NCI-H748 (cell line): Measurements from ENCODE around the gene FAM20C.

Experiments
- DNase-seq: peaks from one replicate; lab custom pipeline; 2025; ENCODE audit not compliant: unreplicated experiment; lab: John Stamatoyannopoulos, UW

The FAM20C gene

DNA sequence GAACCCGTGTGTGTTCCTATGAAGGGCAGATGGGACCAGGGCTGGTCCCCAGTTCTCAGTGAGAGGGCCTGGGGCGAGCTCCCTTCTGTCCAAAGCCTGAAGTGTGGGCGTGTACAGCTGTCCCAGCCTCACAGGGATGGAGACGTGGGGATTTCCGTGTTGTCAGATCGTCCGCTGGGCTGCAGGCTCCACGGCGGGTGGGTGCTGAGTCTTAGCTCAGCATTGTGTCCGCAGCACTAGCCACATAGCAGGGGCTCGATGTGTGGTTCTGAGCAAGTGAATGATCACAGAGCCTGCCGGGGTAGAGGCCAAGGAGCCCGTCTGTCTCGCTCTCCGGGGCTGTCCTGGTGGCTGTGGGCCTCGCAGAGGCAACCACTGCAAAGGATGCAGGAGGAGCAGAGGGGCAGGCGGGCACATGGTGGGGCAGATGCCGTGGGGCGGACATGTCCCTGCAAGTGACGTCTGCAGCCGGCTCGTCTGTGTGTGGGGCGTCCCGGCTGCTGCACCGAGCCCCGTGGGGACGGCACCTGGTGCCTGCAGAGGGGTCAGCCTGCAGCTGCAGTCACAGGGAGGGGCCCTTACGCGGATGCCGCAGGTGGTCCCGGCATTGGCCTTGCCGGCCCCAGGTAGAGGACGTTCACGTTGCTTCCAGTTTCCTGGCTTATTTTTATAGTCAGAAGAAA is 30.9 kb downstream of the FAM20C start:
- DNase-seq, result no peak

DNA sequence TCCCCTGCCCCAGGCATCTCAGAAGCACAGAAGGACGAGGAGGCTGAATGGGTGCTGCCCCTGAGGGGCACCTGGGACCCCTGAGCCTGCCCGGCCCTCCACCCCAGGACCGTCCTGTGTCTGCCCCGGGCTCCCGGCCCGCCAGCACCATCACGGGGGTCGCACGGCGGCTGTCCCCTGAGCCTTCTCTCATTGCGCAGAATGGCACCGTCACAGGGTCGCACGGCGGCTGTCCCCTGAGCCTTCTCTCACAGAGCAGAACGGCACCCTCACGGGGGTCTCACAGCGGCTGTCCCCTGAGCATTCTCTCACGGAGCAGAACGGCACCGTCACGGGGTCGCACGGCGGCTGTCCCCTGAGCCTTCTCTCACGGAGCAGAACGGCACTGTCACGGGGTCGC is 31.5 kb downstream of the FAM20C start:
- no peak for DNase-seq

DNA sequence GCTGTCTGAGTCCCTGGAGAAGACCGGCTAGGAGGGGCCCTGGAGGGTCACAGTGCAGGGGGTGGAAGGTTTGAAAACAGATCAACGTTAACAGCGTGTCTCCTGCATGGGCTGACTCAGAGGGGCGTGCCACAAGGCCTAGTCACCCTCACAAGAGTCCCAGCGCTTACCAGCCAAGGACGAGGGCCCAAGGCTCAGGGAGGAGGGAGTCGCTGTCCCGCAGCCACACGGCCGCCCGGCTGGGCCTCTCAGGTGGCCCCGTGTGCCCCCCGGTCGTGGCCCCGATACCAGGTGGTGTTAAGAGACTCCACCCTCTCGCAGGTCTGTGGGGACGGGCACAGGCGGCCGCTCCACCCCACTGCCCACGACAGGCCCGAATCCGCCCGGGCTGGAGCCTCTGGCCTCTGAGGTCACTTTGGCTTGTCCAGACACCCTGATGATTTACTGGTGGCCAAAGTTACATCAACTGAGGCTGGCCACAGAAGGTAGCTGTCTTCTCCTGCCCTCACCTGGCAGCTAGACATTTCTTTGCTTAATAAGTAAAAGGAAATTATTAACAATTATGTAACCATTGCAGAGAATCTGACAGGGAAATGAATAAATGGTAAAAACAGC is 34.0 kb downstream of the FAM20C start:
- DNase-seq, result no peak

DNA sequence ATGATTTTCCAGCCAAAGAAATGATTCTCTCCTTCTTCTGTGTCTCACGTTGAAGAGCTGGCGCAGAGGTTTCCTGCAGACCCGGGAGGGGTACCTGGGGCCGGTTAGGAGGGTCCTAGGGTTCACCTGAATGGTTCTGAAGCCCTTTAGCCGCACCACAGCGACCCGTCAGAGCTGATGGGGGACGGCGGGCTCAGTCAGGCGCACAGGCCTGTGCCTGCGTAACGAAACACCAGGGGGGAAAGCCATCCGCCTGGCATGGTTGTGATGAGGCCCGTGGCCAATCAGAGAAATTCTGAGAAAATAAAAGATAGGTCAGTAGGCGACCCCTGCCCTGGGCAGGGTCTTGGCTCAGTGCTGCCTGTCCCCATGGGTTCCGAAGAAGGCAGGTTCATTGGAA is 35.6 kb downstream of the FAM20C start:
- DNase-seq, result no peak

DNA sequence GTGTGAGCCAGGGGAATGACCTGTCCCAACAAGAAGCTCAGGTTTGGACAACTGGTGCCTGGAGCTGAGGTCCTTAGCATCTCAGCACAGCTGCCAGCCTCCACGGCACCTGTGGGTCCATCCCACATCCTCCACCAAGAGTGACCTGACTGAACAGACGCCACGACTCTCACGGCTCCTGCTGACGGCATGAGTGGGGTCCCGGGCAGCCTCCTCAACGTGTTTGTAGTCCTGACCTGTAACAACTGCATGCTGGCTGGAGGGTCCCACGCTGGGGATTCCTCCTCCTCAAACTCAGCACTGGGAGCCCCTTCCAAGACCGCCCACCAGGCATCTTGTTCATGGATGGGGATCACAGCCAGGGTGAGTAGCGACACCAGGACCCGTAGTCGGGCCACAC is 36.2 kb downstream of the FAM20C start:
- no peak for DNase-seq

DNA sequence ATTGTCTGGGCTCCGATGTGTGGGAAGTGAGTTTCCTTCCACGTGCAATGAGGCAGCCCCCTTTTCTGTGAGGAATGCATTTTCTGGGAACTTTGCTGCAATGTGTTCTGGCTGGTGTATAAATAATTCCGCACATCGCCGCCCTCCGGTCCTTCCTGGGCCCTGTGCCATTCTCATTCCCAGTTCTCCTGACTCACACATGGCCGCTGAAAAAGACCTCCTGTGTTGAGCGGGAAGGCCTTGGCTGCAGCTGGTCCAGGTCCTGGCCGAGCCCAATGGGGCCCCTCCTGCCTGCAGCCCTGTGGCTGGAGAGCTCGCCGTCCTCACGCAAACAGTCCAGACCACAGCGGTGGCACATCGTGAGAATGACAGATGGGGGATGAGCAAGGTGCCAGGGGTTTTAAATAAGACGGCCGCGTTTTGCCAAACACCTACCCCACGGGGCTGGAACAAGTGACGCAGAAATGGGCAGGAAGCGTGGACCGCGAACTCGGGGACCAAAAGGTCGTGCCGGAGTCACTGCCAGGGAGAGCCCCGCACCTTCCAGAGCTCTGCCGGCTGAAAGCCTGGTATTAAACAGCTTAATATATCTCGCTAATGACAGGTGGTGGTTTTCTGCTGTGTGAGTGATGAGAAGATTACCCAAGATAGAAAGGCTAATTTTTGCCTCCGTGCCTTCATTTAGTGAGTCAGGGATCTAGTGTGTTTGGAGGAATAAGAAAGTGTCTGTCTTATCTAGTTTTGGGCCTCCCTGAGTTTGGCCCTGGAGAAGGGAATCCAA is 37.0 kb downstream of the FAM20C start:
- no peak for DNase-seq

DNA sequence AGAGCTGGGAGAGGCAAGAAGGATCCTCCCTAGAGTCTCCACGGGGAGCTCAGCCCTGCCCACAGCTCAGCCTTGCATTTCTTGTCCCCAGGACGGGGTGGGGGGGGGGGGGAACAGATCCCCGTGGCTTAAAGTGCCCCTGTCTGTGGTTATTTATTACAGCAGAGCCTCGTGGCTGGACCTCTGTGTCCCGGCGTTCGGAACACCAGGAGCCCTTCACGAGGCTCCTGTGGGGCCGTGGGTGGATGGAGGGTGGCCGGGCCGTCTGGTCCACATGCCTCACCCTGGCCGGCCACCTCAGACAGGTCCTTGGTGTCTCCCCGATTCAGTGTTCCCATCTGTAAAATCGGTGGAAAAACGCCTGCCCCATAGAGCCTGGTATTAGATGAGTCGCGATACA is 37.9 kb downstream of the FAM20C start:
- DNase-seq, result no peak

DNA sequence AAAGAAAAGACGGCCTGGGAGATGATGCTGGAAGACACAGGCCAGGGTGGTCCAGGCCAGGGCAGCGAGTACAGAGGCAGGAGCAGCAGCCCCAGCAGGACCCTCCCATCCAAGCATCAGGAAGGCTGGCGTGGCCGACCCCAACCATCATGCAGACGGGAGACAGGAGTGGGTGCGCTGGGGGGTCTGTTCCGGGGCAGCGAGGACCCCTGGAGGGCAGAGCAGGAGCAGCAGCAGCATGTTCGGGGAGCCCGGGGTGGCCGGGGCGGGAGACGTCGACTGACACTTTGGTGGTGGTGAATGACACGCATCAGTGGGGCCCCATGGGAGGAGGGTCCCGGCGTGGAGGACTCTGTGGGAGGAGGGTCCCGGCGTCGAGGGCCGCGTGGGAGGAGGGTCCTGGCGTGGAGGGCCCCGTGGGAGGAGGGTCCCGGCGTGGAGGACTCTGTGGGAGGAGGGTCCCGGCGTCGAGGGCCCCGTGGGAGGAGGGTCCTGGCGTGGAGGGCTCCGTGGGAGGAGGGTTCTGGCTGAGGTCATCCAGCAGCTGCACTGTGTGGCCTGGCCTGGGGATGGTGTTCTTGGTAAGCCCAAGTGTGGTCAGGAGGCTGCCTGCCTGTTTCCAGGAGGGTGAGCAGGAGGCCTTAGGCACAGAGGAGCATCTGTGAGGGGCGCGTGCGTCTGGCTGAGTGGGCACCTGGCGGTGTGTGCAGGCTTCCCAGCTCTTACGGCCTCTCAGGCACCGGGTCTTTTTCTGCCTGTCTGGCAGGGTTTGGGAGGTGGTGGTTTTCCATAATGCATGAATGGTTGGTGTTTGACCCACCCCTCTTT is 38.9 kb downstream of the FAM20C start:
- DNase-seq, result no peak

DNA sequence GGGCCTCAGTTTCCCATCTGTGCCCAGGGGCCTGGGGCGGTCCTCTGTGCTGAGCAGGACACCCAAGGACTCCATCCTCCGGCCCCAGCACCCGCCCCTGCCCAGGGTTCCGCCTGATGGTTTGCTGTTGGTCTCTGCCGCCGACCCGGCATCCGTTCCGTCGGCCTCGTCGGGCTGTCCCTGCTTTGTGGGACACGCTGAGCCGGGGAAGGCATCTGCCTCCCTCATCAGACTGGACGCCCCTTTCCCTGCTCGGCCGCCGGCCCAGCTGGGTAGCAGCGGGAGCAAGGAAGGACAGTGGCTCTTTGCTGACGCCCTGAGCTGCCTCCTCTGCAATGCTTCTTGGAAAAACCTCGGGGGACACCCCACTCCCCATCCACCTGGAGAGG is 39.5 kb downstream of the FAM20C start:
- DNase-seq, result no peak

DNA sequence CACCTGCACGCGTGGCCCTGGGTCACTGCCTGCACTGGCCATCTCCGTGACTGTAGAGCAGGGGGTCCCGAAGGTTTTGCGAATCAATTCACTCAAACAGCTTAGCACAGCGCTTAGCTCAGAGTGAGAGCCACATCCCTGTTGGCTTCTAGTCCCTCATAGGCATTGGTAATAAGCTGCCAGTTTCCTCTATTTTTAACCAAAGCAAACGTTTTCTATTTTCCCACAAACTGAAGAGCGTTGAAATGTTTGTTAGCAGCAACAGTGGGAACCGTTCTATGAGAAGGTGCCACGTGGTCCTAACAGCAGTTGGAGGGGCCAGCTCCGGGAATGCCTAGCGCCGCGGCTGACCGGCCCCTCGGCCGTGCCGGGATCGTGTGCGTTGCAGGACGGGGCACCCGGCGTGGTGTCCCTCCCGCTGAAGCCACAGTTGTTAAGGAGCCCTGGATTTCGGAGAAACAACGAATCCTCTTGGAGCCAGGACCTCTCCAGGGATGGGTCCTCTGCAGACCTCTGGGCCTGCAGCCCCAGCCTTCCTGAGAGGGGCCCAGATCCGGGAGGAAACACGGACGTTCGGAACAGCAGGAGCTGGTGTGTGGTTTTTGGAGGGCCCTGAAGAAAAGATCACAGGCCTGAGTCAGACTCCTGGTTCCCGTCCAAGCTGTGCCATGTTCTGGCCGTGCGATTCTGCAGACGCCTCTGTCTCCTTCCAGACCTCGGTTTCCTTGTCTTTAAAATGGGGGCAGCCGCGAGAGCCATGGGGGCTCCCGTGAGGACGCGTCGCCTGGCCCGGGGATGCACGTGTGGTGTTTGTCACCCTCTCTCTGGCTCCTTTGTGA is 40.3 kb downstream of the FAM20C start:
- no peak for DNase-seq

DNA sequence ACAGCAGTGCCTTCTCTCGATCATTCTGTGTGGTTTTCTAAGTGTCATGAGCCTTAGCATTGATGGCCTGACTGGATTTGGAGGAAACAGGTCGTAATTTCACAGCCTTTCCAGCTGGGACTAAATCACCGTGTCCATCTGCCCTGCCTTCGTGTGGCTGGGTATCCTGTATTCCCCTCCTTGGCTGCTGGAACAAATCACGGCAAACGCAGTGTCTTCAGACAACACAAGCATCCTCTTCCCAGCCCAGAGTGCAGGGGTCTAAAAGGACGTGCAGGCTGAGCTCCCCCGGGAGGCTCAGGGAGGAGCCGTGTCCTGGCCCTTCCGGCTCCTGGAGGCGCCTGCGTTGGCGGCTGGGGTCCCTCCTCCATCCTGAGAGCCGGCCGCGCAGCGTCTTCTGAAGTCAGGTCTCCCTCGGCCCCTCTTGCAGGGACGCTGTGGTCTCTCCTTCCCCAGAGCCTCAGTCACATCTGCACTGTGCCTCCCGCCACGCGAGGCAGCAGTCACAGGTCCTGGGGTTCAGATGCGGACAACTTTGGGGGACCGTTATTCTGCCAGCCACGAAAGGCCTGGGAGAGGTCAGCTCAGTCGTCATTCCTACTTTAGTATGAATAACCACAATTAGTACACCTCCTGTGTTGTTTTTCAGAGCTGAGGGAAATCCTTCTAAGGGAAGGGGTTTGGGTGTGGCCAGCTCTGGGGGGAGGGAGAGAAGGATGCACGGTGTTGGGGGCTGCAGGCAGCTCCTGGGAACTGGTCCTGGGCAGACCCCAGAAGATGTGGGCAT is 41.1 kb downstream of the FAM20C start:
- DNase-seq, result no peak

DNA sequence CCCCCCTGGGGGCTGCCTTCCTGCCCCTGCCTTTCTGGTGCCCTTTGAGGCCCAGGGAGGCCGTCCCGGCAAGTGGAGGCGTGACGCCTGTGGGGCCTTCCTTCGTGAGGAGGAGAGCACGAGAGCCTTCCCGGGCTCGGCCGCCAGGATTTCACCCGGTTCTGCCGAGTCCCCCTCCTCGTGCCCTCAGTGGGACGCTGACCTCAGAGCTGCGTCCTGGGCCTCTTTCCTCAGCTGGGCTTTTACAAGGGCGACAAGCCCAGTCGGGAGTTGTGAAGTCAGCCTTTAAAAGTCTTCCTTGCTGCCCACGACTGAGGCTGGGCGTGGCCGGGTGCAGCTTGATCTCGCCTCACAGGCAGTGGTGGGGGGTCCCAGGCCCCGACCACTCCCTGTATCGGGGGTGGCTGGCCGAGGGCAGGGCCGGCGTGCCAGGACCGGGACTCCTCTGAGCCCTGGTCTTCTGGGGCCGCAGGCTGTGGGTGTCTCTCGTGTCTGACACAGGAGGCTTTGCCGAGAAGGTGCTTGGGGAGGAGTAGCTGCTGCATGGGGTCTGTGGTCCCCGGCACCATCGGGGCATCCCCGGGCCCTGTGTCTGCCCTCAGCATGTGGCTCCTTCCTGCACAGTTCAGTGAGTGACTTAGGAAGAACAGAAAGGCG is 41.8 kb downstream of the FAM20C start:
- no peak for DNase-seq

DNA sequence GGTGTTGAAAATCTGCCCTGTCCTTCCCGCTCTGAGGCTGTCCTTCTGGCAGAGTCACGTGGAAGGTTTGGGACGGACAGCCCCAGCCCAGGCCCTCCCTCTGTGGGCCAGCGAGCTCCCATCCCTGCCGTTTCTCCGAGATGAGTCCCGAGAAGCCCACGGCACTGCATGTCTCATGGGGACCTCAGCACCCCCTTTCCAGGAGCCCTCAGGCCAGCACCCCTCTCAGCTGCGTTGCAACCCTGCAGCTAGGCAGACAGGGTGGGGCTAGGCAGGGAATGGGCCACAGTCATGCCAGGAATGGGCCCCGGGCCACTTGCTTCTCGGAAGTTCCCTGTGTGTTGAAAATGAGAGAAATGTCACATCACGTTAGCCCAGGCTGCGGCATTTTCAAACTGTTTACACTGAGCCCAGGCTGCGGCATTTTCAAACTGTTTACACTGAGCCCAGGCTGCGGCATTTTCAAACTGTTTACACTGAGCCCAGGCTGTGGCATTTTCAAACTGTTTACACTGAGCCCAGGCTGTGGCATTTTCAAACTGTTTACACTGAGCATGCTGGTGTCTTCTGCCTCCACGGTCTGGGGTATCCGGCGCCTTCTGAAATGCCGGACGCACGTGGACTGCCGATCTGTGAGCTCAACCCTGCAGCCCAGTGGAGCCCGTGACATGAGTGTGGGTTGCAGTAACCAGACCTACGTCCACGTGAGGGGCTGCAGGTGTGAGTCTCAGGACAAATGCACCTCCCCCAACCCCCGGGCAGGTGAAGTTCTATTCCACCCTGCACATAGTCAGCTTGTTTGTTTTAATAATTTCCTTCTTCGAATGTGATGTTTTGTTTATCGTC is 42.6 kb downstream of the FAM20C start:
- DNase-seq, result no peak

DNA sequence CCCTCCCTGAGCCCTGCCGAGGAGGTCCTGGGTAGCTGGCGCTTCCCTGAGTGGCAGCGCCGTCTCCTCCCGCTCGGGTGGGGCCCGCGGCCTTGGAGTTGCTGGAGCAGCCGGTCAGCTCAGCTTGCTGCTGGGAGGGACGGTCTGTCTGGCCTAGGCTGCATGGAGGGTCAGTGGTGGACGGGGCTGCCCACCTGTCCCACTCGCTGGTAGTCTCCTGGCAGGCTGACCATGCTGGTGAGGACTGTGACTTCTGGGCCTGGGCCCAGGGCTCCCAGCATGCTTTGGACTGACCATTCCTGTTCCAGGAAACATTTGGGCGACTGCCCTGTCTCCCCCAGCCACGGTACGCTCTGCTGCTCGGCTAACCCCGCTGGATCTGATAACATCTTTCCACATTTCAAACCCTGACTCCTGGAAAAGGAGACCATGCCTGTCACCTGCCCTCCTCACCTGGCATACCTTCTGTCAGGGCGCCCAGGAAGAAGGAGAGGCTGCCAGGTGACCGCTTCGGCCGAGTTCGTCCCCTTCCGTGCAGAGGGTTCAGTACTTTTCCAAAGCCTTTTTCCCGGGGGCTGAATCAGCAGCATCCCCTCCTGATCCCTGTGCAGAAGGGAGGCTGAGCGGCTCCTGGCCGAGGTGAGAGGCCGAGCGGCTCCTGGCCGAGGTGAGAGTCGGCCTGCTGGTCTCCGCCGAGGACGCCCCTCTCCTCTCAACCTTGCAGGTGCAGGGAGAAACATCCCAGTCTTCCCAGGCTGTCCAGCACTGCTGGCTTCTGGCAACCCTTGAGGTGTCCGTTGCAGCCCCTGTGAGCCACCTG is 43.4 kb downstream of the FAM20C start:
- no peak for DNase-seq

DNA sequence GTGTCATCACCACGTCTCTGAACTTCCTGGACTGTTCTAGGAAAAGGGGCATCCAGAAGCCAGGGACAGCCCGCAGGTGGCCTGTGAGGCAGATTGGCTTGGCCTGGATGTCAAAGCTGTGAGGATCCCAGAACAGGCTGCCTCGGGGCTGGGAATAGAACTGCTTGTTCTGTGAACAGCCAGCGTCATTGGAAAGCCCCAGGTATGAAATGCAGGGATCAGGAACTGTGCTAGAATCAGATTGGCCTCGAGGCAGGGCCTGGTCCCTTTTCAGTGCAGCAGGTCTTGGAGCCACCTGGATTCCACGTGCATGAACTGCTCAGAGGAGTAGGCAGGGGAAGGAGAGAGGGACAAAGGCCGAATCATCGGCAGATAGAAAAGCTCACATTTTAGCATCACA is 44.6 kb downstream of the FAM20C start:
- no peak for DNase-seq

DNA sequence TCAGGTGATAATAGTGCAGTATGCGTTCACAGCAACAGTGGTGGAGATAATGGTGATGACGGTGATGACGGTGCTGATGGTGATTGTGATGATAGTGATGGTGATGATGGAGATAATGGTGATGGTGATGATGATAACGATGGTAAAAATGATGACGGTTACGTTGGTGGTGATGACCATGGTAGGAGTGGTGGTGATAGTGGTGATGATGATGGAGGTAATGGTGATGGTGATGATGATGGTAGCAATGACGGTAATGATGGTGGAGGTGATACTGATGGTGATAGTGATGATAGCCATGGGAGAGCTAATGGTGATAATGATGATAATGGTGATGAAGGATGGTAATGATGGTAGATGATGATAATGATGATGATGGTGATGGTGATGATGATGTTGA is 45.0 kb downstream of the FAM20C start:
- DNase-seq, result no peak

DNA sequence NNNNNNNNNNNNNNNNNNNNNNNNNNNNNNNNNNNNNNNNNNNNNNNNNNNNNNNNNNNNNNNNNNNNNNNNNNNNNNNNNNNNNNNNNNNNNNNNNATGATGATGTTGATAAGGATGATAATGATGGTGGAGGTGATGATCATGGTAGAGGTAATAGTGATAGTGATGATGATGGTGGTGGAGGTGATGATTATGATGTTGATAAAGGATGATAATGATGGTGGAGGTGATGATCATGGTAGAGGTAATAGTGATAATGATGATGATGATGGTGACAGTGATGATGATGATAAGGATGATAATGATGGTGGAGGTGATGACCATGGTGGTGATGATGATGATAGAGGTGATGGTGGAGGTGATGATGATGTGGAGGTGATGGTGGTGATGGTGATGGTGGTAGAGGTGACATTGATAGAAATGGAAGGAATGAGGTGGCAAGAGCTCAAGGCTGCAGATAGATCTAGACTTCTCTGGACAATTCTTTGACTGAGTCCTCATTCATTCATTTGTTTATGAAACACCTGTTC is 47.8 kb downstream of the FAM20C start:
- no peak for DNase-seq
